ENCODE data around the gene SMIM30.

The SMIM30 gene

GRCh38 chr7:113109718-113110117, 8.6 kb downstream of the SMIM30 start:
- no peak for DNase-seq (ENCODE audit: low read depth)
- TF ChIP-seq CTCF (IDR thresholded peaks at IDR 0.05; ENCODE audit: low read length, missing control alignments) = no peak
- no peak overlapping the region for H3K4me3 ChIP-seq (replicated peaks; ENCODE audit: low read depth, low read length)

GRCh38 chr7:113100121-113100603, 18.2 kb downstream of the SMIM30 start:
- no peak for TF ChIP-seq CTCF (IDR thresholded peaks at IDR 0.05; ENCODE audit: low read length, missing control alignments)
- peak; percentile 65 for DNase-seq (ENCODE audit: low read depth)
- no peak overlapping the region for H3K4me3 ChIP-seq (replicated peaks; ENCODE audit: low read depth, low read length)

GRCh38 chr7:113099284-113099919, 19.0 kb downstream of the SMIM30 start:
- H3K4me3 ChIP-seq (replicated peaks; ENCODE audit: low read depth, low read length) = no peak overlapping the region
- no peak for TF ChIP-seq CTCF (IDR thresholded peaks at IDR 0.05; ENCODE audit: low read length, missing control alignments)
- no peak for DNase-seq (ENCODE audit: low read depth)

GRCh38 chr7:113094517-113095249, 23.7 kb downstream of the SMIM30 start:
- H3K4me3 ChIP-seq (replicated peaks; ENCODE audit: low read depth, low read length) = no peak overlapping the region
- DNase-seq (ENCODE audit: low read depth) = no peak
- TF ChIP-seq CTCF (IDR thresholded peaks at IDR 0.05; ENCODE audit: low read length, missing control alignments) = no peak

GRCh38 chr7:113093561-113093960, 24.8 kb downstream of the SMIM30 start:
- no peak for DNase-seq (ENCODE audit: low read depth)
- no peak for TF ChIP-seq CTCF (IDR thresholded peaks at IDR 0.05; ENCODE audit: low read length, missing control alignments)
- H3K4me3 ChIP-seq (replicated peaks; ENCODE audit: low read depth, low read length) = no peak overlapping the region

DNA sequence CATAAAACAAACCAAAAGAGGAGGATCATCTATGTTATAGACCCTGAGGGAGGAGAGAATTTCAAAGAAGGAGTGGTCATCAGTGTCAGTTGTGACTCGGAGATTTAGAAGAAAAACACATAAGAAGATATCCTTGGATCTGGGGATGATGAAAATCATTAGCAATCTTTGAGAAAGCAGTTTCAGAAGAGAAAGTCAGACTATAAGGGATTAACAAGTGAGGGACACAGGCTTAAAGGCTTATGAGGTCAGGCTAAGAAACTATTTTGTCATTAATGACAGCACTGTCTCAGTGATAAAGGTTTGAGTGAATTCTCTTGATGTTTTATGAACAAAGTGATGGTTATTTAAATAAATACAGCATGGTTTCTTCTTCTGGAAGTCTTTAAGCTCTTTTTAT, 25.6 kb downstream of the SMIM30 start:
- TF ChIP-seq CTCF (IDR thresholded peaks at IDR 0.05; ENCODE audit: low read length, missing control alignments) = no peak
- no peak for DNase-seq (ENCODE audit: low read depth)
- H3K4me3 ChIP-seq (replicated peaks; ENCODE audit: low read depth, low read length) = no peak overlapping the region
